ENCODE measurements around the gene MXD1.
A peak's percentile ranks its signal among the peaks of the same experiment; 100 is the strongest.
"Not testable (repeated sequence)": the region's sequence is repeated elsewhere in the genome, so short reads cannot be mapped to it uniquely, and the experiment has no call there.

MXD1 gene, protein sequence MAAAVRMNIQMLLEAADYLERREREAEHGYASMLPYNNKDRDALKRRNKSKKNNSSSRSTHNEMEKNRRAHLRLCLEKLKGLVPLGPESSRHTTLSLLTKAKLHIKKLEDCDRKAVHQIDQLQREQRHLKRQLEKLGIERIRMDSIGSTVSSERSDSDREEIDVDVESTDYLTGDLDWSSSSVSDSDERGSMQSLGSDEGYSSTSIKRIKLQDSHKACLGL

DNA sequence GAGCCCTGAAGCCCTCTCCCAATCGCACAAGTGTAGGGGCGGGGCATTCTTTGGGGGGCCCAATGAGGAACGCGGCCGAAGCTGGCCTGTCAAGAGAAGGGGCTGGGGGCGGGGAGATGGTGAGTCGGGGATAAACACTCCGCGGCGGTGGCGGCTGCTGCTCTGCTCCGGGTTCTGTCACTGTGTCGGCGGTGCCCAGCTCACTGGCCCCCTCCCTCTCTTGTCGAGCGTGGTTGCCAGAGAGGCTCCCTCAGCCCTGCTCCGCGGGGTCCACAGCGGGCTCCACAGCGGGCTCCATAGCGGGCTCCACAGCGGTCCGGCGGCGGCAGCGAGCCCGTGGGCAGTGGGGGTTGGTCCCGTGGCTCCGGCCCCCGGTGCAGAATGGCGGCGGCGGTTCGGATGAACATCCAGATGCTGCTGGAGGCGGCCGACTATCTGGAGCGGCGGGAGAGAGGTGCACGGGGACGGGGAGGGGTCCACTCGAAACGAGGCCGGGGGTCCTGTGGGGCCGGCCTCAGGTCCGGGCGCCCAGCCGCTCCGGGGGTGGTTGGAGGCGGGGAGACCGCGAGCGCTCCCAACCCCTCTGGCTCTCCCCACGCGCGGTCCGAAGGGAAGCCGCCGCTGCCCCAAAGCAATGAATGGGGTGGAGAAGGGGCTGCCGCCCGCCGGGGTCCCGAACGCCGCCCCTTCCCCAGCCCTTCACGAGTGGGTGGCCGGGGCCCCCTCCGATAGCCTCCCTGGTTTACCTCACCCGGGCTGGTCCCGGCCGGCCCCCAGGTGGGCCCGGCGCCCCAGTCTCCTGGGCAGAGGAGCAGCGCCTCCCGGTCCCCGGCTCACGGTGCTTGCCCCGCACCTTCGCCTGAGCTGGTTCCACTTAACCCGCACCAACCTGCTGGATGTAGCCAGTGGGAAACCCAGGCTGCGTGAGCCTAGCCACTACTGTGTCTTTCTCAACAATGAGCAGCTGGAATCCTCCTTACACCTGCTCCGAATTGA, at the start of gene MXD1:
Gene MXD1, plus strand, starts transcription at position 160 of the 996 bp plus-strand sequence. Its CDS starts 222 bp downstream, at position 382.
- DNase-seq, result peak in 1 of 2 donors; percentile 100

DNA sequence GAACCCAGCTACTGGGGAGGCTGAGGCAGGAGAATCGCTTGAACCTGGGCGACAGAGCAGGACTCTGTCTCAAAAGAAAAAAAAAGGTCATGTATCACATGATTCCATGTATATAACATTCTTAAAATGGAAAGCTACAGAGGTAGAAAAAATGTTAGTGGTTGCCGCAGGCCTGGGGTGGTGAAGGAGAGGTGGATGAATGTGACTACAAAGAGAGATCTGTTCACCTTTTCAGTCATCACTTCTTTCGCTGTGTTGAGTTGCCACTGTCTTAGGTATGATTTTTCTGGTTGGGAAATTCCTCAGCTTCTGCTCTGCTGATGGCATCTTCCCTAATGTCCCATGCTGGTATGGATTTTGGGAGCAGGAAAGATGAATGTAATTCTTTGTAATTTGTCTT, 26.5 kb upstream of the MXD1 start:
- DNase-seq, result no peak

DNA sequence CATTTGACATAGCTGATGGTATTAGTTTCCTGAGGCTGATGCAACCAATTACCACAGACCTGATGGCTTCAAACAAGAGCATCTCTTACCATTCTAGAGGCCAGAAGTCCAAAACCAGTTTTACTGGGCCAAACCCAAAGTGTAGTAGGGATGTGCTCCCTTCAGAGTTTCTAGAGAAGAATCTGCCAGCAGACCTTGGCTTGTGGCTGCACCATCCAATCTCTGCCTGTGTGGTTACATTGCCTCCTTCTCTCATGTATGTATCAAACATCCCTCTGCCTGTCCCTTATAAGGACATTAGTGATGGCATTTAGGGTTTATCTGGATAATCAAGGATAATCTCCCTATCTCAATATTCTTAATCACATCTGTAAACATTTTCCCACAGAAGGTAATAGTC, 25.6 kb upstream of the MXD1 start:
- DNase-seq, result no peak

DNA sequence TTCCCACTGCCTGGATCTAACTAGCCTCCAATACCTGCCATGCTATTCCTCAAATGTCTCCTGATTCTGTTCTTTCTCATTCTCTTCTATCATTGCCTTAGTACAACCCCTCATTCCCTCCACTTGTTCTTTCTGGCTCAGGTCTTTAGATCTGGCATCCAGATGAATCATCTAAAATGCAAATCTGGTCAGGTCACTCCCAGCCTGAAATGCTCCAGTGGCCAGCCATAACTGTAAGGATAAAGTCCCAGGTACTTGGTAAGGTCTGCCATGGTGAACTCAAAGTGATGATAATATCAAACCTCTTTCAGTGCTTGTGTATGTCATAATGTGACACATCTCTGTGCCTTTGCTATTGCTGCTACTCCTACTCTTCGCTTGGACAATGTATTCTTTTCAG, 24.0 kb upstream of the MXD1 start:
- DNase-seq, result no peak

DNA sequence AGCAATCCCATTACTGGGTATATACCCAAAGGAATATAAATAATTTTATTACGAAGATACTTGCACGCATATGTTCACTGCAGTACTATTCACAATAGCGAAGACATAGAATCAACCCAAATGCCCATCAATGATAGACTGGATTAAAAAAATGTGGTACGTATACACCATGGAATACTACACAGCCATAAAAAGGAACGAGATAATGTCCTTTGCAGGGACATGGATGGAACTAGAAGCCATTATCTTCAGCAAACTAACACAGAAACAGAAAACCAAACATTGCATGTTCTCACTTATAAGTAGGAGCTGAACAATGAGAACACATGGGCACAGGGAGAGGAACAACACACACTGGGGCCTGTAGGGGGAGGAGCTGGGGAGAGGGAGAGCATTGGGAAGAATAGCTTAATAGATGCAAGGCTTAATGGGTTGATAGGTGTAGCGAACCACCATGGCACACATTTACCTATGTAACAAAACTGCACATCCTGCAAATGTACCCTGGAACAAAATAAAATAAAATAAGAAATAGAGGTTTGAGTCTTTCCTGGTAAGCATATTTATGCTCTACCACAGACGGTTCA, 22.0 kb upstream of the MXD1 start:
- DNase-seq, result not testable (repeated sequence)

DNA sequence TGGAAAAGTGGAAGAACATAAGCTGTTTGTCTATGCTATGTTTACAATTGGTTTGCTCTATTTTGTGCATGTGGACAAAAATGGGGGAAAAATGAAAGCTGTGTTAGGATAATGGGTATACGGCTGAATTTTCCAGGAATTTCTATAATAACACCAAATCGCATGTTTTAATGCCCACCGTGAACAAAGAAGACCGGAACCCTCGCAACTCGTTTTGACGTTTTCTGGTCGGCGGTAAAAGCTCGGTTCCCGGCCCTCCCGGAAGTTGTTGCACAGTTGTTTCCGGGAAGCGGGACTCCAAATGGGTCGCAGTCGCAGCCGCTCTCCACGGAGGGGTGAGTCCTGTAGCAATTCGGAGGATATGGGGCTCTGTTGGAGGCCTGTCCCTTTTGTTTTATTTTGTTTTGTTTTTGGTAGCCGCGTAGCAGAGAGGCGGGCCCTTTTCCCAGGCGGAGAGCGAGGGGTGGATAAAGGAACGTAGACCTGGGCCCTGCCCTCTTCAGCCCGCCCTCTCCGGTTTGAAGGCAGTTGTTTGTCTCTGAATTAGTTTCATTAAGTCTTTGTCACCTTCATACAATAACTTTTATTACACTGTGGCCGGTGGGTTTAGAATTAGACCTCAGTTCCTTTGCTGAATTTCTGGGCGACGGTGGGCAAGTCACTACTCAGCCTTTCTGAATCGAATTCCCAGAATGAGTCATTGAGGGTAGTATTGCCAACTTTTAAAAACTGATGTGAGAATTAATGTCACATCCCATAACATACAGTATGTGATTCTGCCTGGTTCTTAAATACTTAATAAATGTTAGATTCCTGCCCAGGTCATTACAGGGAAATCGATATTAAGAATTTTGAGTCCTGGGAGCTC, 21.0 kb upstream of the MXD1 start, which contains the start of gene SNRNP27:
Gene SNRNP27, plus strand, starts transcription at position 273 of the 868 bp plus-strand sequence. Its CDS starts 29 bp downstream, at position 302.
- DNase-seq, result peak; percentile 79 to 80

DNA sequence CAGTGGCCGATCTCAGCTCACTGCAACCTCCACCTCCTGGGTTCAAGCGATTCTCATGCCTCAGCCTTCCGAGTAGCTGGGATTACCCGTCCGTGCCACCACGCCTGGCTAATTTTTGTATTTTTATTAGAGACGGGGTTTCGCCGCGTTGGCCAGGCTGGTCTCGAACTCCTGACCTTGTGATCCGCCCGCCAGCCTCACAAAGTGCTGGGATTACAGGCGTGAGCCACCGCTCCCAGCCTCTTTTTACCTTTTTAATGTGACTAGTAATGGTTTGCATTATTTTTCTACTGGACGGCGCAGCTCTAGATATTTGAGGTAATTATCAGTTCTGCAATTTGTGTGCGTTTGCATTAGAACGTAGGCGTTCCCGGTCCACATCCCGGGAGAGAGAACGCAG, 20.2 kb upstream of the MXD1 start:
- not testable (repeated sequence) for DNase-seq

DNA sequence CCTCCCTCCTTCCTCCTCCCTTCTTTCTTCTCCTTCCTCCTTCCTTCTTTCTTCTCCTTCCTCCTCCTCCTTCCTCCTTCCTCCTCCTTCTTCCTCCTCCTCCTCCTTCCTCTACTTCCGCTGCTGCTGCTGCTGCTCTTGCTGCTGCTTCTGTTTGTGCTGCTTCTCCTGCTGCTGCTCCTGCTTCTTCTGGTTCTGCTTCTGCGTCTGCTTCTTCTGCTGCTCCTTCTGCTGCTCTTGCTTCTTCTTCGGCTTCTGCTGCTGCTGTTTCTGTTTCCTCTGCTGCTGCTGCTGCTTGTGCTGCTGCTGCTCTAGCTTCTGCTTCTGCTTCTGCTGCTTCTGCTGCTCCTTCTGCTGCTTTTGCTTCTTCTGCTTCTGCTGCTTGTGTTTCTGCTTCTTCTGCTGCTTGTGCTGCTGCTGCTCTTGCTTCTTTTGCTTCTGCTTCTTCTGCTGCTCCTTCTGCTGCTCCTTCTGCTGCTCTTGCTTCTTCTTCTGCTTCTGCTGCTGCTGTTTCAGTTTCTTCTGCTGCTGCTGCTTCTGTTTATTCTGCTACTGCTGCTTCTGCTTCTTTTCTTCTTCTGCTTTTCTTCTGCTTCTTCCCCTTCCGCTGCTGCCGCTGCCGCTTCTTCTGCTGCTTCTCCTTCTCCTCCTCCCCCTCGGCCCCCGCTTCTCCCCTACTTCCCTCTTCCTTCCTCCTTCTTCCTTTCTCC, 12.5 kb upstream of the MXD1 start:
- DNase-seq, result no peak

DNA sequence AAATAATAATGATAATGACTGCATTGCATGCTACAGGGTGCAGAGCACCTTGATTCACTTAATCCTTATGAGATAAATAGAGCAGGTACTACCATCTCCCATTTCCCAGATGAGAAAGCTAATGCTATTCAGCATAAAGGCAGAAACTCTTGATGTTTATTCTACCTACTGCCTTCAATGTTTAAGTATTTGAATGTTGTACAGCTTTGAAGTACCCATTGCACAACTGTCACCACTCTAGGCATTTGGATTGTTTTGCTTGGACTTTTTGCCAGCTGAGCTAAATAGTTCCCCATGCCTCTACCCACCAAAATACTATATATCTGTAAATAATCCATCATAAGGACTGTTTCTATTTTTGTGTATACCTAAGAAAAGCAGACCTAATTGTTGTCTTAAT, 7.7 kb upstream of the MXD1 start:
- no peak for DNase-seq

DNA sequence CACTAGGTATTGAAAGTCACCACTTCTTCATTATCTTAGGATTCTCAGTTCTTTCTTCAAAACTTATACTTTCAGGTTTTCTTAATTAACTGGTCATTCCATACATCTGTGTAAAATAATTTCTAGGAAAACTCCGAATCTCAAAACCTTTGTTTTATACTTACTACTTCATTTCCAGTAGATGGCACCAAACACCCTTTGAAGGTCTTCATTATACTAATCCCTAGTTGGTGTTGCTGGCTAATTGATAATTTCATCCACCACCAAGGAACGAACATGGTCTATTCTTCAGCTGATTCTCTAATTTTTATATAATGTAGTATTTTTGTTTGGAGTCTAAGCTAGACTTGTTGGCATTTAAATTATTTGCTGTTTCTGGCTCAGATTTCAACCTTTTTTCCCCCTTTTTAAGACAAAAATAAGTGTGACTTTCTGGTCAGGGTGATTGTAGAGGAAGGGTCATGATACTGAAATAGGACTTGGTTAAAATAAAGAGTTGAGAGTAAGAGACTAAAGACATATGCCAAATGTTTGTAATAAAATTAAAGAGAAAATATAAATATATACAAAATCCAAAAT, 2.8 kb upstream of the MXD1 start:
- DNase-seq, result no peak

DNA sequence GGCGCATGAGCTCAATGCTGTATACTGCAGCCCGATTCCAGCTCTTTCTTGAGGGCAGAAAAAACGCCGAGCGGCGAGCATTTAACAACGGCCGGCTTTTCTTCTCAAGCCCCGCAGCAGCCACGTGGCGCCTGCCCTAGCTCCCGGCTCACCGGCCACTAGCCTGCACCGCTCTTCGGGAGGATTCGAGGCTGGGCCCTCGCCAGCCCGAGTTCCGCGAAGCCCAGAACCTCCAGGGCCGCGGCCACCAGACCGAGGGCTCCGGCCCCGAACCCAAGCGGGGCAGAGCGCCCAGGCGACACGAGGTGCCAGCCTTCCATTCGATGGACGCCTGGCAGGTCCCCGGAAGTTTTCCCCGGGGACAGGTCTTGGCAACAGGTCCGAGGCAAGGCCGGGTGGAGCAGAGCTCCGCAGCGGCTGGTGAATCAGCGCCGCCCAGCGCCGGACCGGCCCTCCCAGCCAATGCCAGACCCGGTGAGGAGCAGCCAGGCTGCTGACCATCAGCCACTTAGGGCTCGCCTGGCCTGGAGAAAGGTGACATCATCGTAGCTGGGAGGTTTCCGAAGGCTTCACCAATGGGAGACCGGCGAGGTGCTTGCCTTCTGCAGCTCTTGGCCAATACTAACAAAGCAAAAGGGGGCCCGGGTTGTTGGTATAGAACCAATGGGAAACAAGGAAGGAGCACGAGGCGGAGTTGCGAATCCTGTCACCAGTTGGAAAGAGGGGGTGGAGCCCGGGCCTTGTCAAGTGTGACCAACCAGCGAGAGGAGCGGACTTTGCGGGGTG, 552 bp upstream of the MXD1 start:
- DNase-seq, result peak in 1 of 2 donors; percentile 100

DNA sequence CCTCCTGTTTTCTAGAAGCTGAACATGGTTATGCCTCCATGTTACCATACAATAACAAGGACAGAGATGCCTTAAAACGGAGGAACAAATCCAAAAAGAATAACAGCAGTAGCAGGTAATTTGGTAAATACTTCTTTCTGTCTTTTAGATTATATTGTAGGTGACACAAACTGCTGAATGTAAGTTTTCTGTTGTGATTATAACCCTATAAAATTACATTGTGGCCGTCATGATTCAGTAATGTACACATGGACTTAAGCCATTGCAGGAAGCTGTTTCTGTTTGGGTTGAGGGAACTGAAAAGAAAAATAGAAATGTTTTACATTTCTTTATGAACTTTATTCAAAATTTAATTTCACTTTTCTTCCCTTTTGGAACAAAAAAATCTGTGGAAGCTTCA, 1.2 kb downstream of the MXD1 start:
- DNase-seq, result no peak

DNA sequence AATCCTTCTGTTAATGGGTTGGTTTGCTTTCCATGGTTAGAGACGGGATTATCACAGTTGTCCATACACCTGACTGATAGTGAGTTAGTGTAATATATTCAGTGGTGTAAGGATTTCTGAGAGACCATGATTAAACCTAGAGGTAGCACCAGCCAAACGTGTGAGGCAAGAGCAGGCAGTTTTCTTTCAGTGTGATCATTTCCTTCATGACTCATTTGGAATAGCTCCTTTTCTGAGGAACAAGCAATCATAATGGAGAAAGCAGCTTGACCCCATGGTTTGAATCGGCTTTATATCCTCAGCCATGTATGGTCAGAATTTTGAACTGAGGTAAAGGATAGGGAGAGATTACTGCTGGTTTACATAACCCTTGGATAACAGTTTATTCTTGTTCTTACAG, 2.9 kb downstream of the MXD1 start:
- no peak for DNase-seq

DNA sequence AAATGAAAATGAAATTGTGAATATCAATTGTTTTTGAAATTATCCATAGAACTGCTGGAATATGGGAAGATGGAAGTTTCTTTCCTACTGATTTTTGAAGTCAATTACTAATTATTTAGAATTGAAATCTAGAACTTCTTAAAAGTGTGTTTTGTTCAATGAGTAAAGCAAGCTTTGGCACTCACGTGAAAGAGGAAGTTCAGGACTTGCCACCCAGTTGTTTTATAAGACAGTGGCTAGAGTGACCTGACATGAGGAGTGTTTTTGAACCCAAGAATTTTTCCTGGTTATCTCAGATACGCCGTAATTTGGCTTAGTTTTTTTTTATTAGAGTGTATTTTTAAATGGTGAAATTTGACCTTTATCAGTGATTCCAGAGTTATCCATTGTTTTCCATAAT, 3.5 kb downstream of the MXD1 start:
- no peak for DNase-seq

DNA sequence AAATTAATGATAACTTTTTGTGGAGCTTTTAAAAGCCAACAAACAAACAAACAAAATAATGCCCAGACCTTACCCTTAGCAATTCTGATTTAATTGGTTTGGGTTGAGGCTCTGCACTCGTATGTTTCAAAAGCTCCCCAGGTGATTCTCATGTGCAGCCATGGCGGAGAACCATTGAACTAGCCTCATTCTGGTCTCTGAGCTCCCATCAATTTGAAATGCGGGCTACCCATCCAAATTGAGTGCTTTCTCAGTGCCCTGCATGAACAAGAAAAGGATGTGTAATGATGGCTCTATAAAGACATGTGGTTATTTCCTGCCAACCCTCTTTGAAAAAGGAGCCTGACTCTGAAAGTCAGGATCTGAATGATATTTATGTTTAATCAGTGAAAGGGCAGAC, 8.2 kb downstream of the MXD1 start:
- DNase-seq, result no peak

DNA sequence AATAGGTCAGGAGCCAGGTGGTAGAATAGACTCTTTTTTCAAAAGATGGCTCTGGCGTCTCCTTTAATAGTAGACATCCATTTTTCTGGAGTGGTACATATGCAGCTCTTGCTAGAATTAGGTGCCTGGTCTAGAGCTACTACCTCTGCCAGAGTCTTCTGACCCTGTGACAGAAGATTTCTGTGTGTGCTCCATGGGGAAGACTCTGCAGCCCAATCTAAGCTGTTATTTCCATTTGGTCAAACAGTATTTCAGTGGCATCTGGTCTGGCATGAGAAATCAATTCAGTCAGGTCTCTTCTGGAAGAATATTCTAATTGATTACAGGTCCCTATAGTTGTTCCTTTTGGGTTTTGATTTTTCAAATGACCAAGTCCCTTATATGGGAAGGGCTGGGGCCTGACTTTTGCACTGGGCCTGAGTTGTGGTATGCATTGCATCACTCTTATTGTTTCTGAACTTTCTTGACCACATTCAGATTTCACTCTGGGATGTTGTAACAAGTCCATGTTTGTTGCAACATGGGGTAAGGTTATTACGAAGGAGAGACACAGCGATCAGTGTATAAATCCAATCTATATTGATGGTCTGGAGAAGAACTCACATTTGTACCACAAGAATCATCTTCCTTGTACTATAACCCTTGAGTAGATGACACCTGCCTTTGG, 12.1 kb downstream of the MXD1 start:
- DNase-seq, result no peak

DNA sequence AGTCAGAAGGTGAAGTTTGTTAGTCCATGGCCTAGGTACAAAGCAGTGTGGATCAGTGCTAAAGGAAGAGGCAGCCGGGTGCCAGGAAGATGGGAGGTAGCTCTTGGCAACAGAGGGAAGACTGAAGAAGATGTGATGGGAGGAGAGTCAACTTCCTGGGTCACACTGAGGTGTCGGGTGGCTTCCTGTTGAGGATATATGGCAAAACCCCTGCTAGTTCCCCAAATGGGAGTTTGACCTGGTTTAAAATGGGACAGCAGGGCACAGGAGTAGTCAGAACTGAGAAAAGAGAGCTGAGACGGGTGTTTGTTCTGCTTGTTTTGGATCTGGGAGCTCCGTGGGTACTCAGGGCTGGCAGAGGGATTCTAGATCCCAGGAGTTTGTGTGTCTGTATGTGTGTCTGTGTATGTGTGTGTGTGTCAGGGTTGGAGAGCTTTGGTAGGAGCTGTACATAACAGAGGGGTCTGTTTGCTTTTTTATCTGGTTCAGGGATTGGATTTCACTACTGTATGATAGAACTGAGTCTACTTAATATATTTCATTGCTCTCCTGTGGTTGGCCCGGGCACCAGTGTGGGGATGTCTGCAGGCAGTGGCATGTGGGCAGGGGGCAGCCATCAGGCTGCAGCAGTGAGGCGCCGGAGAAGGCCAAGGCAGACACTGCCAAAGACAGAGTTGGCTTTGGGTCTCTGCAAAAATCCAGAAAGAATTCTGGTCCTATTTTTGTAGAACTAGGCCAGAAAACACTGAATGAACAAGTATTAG, 17.1 kb downstream of the MXD1 start:
- no peak for DNase-seq

DNA sequence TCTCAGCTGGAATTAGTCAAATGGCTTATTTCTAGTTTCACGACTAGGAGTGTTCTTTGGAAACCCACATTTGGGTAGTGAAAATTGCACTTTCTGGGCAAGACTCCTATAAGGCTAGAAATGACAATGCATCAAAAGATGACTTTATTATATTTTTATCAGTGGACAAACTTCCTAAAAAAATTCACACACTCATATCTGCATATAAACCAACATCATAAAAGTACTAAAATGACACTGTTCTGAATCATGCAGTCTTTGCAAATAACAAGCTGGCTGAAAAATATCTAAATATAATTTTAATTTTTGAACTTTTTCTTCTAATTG, 17.6 kb downstream of the MXD1 start:
- DNase-seq, result no peak

DNA sequence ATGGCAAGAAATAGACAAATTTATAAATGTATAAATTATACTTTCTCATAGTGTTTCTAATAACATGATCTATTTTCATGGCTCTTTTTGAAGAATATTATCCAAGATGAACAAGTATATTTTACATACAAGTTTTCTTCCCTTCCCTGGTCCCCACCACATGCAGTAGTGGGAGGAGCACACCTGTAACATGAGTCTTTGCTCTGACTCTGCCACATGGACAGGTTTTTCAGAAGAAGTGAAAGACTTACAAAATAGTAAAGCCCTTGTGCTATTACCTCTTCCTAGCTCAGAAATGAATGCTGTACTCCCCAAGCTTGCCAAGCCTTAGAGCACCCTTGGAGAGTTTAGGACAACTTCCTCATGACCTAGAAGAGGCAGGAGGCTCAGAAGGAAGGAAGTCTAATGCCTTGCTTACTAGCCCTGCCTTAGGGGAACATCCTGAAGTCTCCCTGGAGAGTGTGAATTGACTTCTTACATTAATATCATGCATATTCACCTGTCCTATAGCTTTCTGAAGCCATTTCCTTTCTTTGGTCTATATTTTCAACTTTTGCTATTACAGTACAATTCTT, 18.4 kb downstream of the MXD1 start:
- no peak for DNase-seq
